AG10803 (cell line): ENCODE data around the gene HNRNPA2B1.
A peak's percentile ranks its signal among the peaks of the same experiment; 100 is the strongest.

Experiments
- DNase-seq: peaks from one replicate; pipeline ENCODE4 v3.0.0; 2010; ENCODE audit warnings: low read depth
- H3K4me3 ChIP-seq: 2 replicates; pipeline ENCODE4 v1.5.1; 2011; ENCODE audit warnings: mild to moderate bottlenecking, low read length, control low read depth
- TF ChIP-seq, protein P1 (sequence below): conservative IDR thresholded peaks from 2 replicates; pipeline ENCODE4 v1.5.1; 2011; ENCODE audit warnings: mild to moderate bottlenecking, low read length, control low read depth, inconsistent platforms

Gene HNRNPA2B1

DNA sequence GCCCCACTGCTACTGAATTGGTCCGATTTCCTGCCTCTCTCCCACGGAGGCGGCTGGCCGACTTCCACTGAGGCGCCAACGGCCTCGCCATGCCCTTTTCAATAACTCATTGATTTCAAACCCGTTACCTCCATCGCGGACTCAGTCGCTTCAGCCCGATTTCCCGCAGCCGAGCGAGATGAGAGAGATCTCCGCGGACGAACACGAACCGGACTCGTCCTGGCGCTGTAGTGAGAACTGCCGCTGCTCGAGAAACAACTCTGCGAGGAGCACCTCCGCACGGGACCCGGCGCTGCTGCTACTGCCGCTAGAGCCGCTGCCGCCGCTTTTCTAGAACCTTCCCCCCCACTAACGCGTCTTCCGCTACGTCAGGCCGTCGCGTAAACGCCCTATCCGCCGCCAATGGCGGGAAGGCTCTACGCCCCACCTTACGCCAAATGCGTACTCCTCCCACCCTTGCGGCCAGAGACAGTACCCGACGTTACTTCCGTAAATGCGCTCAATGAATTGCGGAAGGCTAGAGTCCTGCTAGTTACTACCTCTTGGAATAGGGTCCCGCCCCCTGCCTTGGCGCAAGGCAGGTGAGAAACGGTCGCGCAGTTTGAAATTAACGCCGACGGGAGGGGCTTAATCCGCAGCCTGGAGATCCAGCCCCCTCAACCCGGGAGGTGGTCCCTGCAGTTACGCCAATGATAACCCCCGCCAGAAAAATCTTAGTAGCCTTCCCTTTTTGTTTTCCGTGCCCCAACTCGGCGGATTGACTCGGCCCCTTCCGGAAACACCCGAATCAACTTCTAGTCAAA, at the start of gene HNRNPA2B1:
HNRNPA2B1 (minus strand) TSS at position 303 of the 803 bp plus-strand sequence; CDS start at position 134, 169 bp downstream.
- peak within 1 kb of the TSS; percentile 95 for H3K4me3 ChIP-seq
- TF ChIP-seq, protein P1, sequence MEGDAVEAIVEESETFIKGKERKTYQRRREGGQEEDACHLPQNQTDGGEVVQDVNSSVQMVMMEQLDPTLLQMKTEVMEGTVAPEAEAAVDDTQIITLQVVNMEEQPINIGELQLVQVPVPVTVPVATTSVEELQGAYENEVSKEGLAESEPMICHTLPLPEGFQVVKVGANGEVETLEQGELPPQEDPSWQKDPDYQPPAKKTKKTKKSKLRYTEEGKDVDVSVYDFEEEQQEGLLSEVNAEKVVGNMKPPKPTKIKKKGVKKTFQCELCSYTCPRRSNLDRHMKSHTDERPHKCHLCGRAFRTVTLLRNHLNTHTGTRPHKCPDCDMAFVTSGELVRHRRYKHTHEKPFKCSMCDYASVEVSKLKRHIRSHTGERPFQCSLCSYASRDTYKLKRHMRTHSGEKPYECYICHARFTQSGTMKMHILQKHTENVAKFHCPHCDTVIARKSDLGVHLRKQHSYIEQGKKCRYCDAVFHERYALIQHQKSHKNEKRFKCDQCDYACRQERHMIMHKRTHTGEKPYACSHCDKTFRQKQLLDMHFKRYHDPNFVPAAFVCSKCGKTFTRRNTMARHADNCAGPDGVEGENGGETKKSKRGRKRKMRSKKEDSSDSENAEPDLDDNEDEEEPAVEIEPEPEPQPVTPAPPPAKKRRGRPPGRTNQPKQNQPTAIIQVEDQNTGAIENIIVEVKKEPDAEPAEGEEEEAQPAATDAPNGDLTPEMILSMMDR = no peak; the same call in 1 of the 2 replicates
- peak; percentile 95 for DNase-seq

DNA sequence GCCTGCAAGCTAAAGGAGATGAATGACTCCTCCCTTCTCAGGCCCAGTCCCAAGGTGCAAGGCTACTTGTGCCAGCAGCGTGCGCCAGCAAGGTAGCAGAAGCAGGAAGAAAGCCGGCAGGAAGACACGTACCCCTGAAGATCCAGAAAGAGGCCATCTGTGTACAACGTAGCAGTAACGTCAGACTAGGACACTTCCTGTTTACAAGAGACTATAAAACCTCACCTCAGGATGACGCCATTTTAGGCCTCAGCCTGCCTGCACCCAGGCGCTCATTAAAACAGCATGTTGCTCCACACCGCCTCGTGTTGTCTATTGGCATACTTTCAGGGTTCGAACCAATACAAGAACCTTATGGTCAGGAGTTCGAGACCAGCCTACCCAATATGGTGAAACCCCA, 49.7 kb upstream of the HNRNPA2B1 start:
- TF ChIP-seq, protein P1 = no peak
- H3K4me3 ChIP-seq = no peak overlapping the region
- DNase-seq = no peak

DNA sequence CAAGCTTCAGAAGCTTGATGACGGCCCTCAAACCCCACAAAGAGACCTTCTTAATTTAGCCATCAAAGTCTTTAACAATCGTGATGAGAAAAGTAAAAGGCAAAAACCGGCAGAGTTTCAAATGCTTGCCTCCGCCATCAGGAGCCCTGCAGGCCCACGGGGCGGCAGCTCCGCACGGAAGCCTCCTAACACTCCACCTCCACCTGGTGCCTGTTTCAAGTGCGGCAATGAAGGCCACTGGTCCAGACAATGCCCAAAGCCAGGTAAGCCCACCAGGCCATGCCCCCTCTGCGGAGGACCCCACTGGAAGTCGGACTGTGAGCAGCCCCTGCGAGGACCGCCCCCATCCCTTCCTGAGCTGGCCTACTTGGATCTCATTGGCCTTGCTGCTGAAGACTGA, 44.6 kb upstream of the HNRNPA2B1 start:
- TF ChIP-seq, protein P1 = no peak
- no peak overlapping the region for H3K4me3 ChIP-seq
- DNase-seq = no peak

DNA sequence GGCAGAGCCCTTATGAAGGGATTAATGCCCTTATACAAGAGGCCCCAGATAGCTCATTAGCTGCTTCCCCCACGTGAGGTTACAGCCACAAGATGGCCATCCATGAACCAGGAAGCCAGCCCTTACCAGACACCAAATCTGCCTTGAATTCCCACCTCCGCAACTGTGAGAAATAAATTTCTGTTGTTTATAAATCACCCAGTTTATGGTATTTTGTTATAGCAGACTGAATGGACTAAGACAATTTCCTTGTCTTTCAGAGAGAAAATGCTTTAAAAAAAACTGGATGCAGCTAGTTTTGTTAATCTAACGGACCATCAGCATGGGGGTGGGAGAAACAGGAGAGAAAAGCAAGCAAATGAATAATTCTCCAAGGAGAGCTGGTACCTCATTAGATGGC, 37.5 kb upstream of the HNRNPA2B1 start:
- no peak for DNase-seq
- H3K4me3 ChIP-seq = no peak overlapping the region
- TF ChIP-seq, protein P1 = no peak

DNA sequence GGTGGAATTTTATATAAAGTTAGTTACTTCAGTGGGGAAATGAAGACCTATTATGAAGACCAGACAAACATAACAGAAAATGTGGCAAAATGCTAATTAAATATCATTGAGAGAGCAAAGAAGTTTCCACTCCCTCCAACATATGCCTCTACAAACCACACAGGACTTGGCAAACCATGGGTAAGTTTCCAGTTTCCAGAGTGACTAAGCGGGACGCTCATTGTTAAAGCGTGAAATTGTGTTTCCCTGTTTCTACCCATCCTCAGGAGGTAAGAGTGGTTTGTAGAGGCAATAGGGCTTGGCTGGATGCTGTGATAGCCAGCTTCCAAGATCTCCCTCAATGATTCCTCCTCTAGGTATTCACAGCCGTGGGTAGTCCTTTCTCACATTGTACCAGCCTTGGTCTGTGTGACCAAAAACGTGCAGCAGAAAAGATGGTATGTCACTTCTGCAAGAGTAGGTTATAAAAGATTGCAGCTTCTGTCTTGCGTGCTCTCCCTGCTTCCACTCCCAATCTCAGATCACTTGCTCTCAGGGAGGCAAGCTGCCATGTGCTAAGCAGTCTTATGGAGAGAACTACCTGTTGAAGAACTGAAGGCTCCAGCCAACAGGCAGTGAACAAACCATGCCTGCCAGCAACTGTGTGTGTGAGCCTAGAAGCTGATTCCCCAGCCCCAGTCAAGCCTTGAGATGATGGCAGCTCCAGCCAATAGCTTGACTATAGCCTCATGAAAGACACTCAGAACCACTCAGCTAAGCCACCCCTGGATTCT, 36.7 kb upstream of the HNRNPA2B1 start:
- DNase-seq = no peak

DNA sequence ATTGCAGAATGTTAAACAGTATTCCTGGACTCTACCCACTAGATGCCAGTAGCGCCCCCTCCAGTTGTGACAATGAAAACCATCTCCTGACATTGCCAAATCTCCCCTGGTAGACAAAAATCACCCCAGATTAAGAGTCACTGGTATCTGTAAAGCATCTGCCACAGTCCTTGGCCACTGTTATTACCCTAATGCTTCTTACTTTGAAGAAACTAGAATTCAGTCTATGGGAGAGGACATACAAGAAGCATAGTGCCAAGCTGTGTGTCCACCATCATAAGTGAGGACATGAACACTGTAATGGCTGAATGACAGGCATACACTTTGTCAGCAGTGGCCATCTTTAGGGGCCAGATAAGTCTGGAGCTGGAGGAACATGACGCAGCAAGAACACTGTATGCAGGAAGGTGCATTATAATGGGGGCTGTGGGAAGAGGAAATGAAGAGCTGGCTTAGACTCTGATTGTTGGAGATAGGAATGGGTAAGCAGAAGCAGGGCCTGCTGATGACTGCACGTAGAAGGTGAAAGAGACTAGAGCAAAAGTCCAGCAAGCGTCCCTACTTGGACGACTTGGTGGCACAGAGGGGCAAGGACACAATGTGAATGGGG, 33.5 kb upstream of the HNRNPA2B1 start:
- TF ChIP-seq, protein P1 = no peak
- DNase-seq = no peak
- H3K4me3 ChIP-seq = no peak overlapping the region

More for the DNA sequence above, 36.7 kb upstream of the HNRNPA2B1 start:
- no peak overlapping the region for H3K4me3 ChIP-seq
- TF ChIP-seq, protein P1 = no peak
